Gastrocnemius medialis (tissue), 4 donors: ENCODE data around the gene GRPEL1.

Experiments
- POLR2A ChIP-seq, 2 donors: fragments of 450-650 bp; IDR thresholded peaks; one replicate each; pipeline ENCODE4 v1.6.1; 2017; ENCODE audit warnings: antibody characterized with exemption in 2 of 2, mild to moderate bottlenecking in 2 of 2, moderate library complexity in 2 of 2
- TF ChIP-seq, protein P1 (sequence below), 5 experiments: fragments of 450-650 bp in 3 of 5; fragments of 200-600 bp in 2 of 5; sonication (generic) in 2 of 5; IDR thresholded peaks in 4 of 5; conservative IDR thresholded peaks in 1 of 5; 1 replicate in 4 of 5; 2 replicates in 1 of 5; pipeline ENCODE4 v1.5.1; 2016 to 2019; ENCODE audit warnings: antibody characterized with exemption in 5 of 5, mild to moderate bottlenecking in 3 of 5, moderate library complexity in 3 of 5

- TF ChIP-seq, protein P1, sequence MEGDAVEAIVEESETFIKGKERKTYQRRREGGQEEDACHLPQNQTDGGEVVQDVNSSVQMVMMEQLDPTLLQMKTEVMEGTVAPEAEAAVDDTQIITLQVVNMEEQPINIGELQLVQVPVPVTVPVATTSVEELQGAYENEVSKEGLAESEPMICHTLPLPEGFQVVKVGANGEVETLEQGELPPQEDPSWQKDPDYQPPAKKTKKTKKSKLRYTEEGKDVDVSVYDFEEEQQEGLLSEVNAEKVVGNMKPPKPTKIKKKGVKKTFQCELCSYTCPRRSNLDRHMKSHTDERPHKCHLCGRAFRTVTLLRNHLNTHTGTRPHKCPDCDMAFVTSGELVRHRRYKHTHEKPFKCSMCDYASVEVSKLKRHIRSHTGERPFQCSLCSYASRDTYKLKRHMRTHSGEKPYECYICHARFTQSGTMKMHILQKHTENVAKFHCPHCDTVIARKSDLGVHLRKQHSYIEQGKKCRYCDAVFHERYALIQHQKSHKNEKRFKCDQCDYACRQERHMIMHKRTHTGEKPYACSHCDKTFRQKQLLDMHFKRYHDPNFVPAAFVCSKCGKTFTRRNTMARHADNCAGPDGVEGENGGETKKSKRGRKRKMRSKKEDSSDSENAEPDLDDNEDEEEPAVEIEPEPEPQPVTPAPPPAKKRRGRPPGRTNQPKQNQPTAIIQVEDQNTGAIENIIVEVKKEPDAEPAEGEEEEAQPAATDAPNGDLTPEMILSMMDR (IDR thresholded peaks at IDR 0.05 in 4 of 5, conservative IDR thresholded peaks at IDR 0.05 in 1 of 5): no peak
- TF ChIP-seq POLR2A (IDR thresholded peaks at IDR 0.05): no peak
Observed at GRCh38 chr4:7019367-7019766, 48.5 kb downstream of the GRPEL1 start.
